ENCODE data around the gene MIDN. TPM values are rescaled to one million over a fixed set of nuclear protein-coding genes. Genes with fewer than 3 reads are reported as not detected.
A peak's percentile ranks its signal among the peaks of the same experiment; 100 is the strongest.

The MIDN gene
- total RNA-seq, 1 donor from 2014 or later = 15.8 TPM

- Histone ChIP-seq H3K36me3 (ENCODE audit: control insufficient read depth, insufficient read depth, low read length) (peaks cover 12% of the 10 kb centered on the region), H3K27me3 (ENCODE audit: control insufficient read depth, insufficient read depth, low read length) (no peaks in the 10 kb centered on the region), H3K4me3 (ENCODE audit: low read depth, low read length) (peak overlapping the region; percentile 46)
- FAIRE-seq (no peak), DNase-seq (ENCODE audit: low read depth) (no peak)
- peak; percentile 82 for TF ChIP-seq CTCF (IDR thresholded peaks at IDR 0.05; ENCODE audit: insufficient read depth, low read length, severe bottlenecking)
Observed at GRCh38 chr19:1266916-1267476, 18.6 kb downstream of the MIDN start.

GRCh38 chr19:1267477-1268225 is 19.3 kb downstream of the MIDN start:
- H3K27me3 ChIP-seq (ENCODE audit: control insufficient read depth, insufficient read depth, low read length) = no peaks in the 10 kb centered on the region
- peaks cover 17% of the 10 kb centered on the region for H3K36me3 ChIP-seq (ENCODE audit: control insufficient read depth, insufficient read depth, low read length)
- DNase-seq (ENCODE audit: low read depth) (no peak), FAIRE-seq (no peak)
- peak overlapping the region; percentile 46 for H3K4me3 ChIP-seq (ENCODE audit: low read depth, low read length)
- no peak for TF ChIP-seq CTCF (IDR thresholded peaks at IDR 0.05; ENCODE audit: insufficient read depth, low read length, severe bottlenecking)

GRCh38 chr19:1268226-1269064 is 20.1 kb downstream of the MIDN start:
- TF ChIP-seq CTCF (IDR thresholded peaks at IDR 0.05; ENCODE audit: insufficient read depth, low read length, severe bottlenecking) = no peak
- FAIRE-seq (no peak), DNase-seq (ENCODE audit: low read depth) (no peak)
- Histone ChIP-seq H3K27me3 (ENCODE audit: control insufficient read depth, insufficient read depth, low read length) (no peaks in the 10 kb centered on the region), H3K36me3 (ENCODE audit: control insufficient read depth, insufficient read depth, low read length) (peaks cover 25% of the 10 kb centered on the region), H3K4me3 (ENCODE audit: low read depth, low read length) (no peak overlapping the region)

- TF ChIP-seq CTCF (IDR thresholded peaks at IDR 0.05; ENCODE audit: insufficient read depth, low read length, severe bottlenecking) = no peak
- no peak for FAIRE-seq
- DNase-seq (ENCODE audit: low read depth) = peak; percentile 91
- Histone ChIP-seq H3K27me3 (ENCODE audit: control insufficient read depth, insufficient read depth, low read length) (no peaks in the 10 kb centered on the region), H3K36me3 (ENCODE audit: control insufficient read depth, insufficient read depth, low read length) (peaks cover 26% of the 10 kb centered on the region), H3K4me3 (ENCODE audit: low read depth, low read length) (peak within 1 kb of the TSS; percentile 46)
Observed at GRCh38 chr19:1269065-1269477, 20.7 kb downstream of the MIDN start, which contains the start of gene CIRBP. Gene CIRBP, plus strand, starts transcription at chr19:1269332. Its CDS starts 1,602 bp downstream, at chr19:1270934.

GRCh38 chr19:1269478-1270212 is 21.3 kb downstream of the MIDN start:
- H3K4me3 ChIP-seq (ENCODE audit: low read depth, low read length) = peak overlapping the region; percentile 46
- FAIRE-seq (no peak), DNase-seq (ENCODE audit: low read depth) (peak; percentile 62)
- no peak for TF ChIP-seq CTCF (IDR thresholded peaks at IDR 0.05; ENCODE audit: insufficient read depth, low read length, severe bottlenecking)
- H3K27me3 ChIP-seq (ENCODE audit: control insufficient read depth, insufficient read depth, low read length) = no peaks in the 10 kb centered on the region
- H3K36me3 ChIP-seq (ENCODE audit: control insufficient read depth, insufficient read depth, low read length) = peaks cover 28% of the 10 kb centered on the region

Data from bronchial epithelial cell (primary cell).